T follicular helper cell (primary cell): ENCODE data around the gene USP43.
"Not testable (repeated sequence)": the region's sequence is repeated elsewhere in the genome, so short reads cannot be mapped to it uniquely, and the experiment has no call there.

ENCODE experiments used
- DNase-seq: peaks from one replicate; pipeline ENCODE4 v3.0.0-alpha.2; 2020; ENCODE audit warnings: low read depth
- total RNA-seq, 2 experiments: gene quantifications; one replicate each; lab custom pipeline; 2026; lab: John Stamatoyannopoulos, UW

USP43 gene
- 0.43 to 0.90 reads per million in 2 experiments for total RNA-seq

GRCh38 chr17:9644910-9645751, at the start of gene USP43:
Gene USP43 (plus strand): TSS chr17:9645517. CDS start chr17:9645633, 116 bp downstream.
- no peak for DNase-seq

DNA sequence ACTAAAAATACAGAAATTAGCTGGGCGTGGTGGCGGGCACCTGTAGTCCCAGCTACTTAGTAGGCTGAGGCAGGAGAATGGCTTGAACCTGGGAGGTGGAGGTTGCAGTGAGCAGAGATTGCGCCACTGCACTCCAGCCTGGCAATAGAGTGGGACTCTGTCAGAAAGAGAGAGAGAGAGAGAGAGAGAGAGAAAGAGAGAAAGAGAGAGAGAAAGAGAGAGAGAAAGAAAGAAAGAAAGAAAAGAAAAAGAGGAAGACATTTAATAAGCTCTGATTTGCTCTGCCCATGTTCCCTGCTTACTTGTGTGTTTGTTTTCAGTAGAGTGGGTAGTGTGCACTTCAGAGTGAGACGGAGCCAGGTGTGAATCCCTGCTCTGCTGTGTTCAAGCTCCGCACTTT, 47.7 kb upstream of the USP43 start:
- not testable (repeated sequence) for DNase-seq

DNA sequence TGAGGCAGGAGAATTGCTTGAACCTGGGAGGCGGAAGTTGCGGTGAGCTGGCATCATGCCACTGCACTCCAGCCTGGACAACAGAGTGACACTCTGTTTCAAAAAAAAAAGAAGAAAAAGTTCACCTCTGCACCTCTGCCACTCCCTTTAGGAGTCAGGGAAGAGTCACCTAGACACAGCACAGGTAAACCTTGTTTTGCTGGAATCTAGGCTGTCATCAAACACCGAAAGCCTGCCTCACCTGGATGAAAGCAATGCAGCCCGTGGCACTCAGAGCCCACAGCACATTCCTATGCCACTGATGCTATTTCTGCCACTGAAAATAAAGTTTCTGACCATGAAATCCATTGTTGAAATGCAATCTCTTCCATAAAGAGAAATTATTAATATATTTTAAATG, 46.7 kb upstream of the USP43 start:
- DNase-seq, result no peak

DNA sequence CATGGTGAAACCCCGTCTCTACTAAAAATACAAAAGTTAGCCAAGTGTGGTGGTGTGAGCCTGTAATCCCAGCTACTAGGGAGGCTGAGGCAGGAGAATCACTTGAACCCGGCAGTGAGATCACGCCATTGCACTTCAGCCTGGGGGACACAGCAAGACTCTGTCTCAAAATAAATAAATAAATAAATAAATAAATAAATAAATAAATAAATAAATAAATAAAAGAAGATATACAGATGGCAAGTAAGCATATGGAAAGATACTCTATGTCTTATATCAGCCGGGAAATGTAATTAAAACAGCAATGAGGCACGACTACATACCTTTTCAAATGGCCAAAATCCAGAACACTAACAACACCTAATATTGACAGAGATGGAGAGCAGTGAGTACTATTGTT, 40.7 kb upstream of the USP43 start:
- DNase-seq, result not testable (repeated sequence)

DNA sequence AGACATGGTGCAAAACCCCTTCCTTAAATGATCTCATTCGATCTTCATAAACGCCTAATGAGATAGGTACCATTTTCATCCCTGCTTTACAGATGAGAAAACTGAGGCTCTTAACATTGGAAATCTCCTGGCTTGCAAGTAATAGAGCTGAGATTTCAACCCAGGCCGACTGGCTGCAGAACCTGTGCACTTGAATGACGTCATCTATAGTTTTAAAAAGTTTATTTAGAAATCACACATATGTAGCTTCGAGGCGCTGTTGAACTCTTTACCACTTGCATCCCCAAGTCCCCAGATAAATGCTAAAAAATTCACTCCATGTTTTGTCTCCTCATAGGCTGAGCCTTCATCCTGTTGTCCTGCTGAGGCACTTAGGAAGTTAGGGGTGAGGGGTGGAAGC, 38.9 kb upstream of the USP43 start:
- no peak for DNase-seq

- not testable (repeated sequence) for DNase-seq
Measured at GRCh38 chr17:9607058-9607457, 38.3 kb upstream of the USP43 start.

DNA sequence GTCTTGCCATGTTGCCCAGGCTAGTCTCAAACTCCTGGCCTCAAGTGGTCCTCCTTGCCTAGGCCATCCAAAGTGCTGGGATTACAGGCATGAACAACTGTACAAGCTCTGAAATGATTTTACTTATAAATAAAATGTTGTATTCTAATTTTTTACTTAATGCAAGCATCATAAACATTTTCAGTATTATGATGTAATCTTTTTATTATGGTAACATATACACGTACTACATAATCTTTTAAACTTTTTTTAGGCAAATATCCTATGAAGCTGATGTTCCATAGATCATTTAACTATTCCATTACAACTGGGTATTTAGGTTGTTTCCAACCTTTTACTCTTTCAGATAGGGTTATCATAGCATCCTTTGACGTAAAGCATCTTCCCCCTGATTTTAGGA, 33.8 kb upstream of the USP43 start:
- no peak for DNase-seq

DNA sequence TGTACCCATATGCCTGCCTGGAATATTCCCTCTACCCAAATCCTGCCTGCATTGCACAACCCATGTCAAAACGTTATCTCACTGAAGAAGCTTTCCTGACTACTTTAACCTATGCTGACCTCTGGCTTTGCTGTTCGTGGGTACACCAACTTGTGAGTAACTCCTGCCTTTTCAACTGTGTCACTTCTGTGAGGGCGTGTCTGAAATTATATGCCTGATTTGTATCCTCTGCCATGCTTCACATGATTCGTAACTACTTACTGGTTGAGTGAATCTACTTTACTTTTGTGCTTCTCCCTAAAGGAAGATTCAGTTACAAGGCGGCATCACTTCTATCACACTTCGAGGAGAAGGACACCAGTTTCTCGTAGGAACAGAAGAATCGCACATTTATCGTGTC, 33.3 kb upstream of the USP43 start:
- no peak for DNase-seq

- no peak for DNase-seq
Measured at GRCh38 chr17:9615486-9615885, 29.8 kb upstream of the USP43 start.

- no peak for DNase-seq
Measured at GRCh38 chr17:9622961-9623360, 22.4 kb upstream of the USP43 start.

DNA sequence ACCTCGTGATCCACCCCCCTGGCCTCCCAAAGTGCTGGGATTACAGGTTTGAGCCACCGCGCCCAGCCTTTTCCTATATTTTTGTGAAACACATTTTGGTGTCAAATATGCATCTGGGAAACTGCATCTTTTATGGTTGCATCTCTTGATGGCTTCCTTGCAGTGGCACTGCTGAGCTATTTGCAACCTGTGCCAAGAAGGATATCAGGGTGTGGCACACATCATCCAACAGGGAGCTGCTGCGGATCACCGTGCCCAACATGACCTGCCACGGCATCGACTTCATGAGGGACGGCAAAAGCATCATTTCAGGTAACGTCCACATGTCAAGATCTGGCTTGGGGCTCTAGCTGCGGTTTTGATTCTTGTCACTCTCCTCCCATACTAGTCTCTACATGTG, 16.8 kb upstream of the USP43 start:
- no peak for DNase-seq

DNA sequence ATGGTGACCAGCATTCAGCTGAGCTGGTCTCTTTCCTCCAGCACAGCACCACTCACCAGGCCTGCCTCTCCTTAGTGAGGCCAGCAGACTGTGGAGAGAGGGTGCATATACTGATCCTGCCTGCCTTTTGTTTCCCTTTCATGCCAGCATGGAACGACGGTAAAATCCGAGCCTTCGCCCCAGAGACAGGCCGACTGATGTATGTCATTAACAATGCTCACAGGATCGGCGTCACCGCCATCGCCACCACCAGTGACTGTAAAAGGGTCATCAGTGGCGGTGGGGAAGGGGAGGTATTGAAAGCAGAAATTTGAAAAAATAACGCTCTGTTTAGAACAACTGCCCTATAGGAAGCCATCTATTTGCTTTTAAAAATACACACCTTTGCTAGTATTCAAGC, 12.6 kb upstream of the USP43 start:
- no peak for DNase-seq

DNA sequence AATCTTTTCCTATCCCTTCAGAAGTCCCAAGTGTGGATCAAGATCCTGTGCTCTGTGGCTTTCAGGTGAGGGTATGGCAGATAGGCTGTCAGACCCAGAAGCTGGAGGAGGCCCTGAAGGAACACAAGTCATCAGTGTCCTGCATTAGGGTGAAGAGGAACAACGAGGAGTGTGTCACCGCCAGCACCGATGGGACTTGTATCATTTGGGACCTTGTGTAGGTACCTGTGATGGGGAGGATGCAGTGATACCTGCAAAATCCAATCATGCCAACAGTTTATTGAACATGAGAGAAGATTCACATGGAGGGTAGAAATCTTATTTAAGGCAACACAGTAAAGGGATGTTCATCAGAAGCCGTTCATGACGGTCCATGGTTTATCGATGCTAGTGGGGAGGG, 10.0 kb upstream of the USP43 start:
- no peak for DNase-seq

DNA sequence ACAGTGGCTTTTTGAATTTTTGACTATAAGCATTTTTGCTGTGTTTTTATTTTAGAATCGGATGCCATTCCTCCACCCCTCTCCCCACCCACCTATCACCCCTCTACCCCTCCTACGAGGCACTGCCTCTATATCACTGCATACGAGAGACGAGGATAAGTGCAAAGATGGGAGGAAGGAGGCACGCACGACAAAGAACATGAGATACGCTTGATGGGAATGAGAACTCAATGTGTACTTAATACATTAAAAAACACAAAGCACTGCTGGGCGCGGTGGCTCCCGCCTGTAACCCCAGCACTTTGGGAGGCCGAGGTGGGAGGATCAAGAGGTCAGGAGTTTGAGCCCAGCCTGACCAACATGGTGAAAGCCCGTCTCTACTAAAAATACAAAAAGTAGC, 8.8 kb upstream of the USP43 start:
- DNase-seq, result no peak

DNA sequence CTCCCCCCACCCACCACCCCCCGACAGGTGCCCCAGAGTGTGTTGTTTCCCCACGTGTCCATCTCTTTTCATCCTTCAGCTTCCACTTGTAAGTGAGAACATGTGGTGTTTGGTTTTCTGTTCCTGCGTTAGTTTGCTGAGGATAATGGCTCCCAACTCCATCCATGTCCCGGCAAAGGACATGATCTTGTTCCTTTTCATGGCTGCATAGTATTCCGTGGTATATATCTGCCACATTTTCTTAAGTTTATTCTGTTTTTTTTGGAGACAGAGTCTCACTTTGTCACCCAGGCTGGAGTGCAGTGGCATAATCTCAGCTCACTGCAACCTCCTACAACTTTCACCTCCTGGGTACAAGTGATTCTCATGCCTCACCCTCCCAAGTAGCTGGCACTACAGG, 4.9 kb upstream of the USP43 start:
- not testable (repeated sequence) for DNase-seq

GRCh38 chr17:9643611-9644010, 1.7 kb upstream of the USP43 start:
- no peak for DNase-seq

DNA sequence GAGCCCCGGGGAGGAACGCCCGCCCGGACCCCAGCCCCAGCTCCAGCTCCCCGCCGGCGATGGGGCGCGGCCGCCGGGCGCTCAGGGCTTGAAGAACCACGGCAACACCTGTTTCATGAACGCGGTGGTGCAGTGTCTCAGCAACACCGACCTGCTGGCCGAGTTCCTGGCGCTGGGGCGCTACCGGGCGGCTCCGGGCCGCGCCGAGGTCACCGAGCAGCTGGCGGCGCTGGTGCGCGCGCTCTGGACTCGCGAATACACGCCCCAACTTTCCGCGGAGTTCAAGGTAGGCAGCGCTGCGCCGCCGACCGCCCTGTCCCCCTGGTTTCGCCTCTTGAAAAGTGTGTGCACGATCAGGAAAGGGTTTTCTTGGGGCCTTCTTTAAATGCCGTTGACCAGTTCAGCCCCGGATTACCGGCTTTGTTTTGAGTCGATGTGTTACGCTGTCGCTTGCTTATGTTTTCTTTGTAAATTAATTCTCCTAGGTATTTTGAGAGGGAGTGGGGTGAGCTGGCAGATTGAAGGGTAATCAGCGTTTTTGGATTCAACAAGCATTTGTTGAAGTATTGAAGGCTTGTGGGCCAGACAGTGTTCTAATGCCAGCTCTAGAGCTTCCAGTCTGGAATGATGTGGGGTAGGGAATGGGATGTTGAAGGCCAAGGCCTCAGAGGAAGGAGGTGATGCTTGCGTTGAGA, 681 bp downstream of the USP43 start:
- DNase-seq, result no peak

GRCh38 chr17:9646546-9646885, 1.2 kb downstream of the USP43 start:
- DNase-seq, result no peak

GRCh38 chr17:9647014-9647413, 1.7 kb downstream of the USP43 start:
- no peak for DNase-seq

GRCh38 chr17:9648521-9649110, 3.3 kb downstream of the USP43 start:
- no peak for DNase-seq

DNA sequence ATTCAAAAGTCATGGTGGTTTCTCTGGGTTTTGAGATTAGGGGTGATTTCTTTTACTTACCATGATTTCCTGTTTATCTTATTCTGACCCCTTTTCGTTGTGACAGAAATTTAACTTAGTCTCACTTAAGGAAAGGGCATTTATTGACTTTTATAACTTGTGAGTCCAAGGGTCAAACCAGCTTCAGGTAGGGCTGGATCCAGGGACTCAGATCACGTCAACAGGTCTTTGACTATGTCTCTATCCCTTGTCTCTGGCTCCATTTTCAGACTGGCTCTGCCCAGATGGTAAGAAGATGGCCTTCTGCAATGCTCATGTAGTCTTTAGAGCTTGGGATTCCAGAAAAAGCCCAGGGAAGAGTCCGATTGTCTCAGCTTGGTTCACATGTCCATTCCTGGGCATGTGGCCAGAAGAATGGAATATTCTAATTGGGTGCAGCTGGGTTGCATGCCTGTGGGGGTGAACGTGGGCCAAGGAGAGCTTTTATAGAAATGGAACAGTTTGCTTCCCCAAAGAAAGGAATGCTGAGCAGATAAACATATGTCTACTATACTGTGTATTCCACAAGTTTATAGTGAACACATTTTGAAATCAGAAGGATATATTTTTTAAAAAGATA, 13.4 kb downstream of the USP43 start:
- DNase-seq, result no peak

DNA sequence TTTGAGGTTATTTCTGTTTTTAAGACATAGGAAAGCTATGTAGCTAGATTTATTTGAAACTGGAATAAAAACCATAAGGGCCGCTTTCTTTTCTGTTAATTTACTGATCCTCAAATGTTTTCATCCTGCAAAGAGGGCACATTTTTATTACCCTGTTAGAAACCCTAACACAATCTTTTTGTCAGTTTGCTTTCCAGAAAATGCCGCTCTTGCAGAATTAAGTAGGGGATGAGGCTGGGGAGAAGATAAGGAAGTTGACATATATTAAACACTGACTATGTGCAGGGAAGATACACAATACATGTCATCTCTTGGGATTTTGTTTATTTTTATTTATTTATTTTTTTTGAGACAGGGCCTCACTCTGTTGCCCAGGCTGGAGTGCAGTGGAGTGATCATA, 15.7 kb downstream of the USP43 start:
- DNase-seq, result no peak

- not testable (repeated sequence) for DNase-seq
Measured at GRCh38 chr17:9663511-9663910, 18.2 kb downstream of the USP43 start.
